ENCODE measurements around the gene PPM1H.

- no peak for TF ChIP-seq CTCF (IDR thresholded peaks at IDR 0.05; ENCODE audit: low read depth, low read length)
- no peak for TF ChIP-seq EZH2phosphoT487 (IDR thresholded peaks at IDR 0.05; ENCODE audit: low read depth)
Observed at GRCh38 chr12:62604373-62604772, 330.6 kb downstream of the PPM1H start.

Measured in OCI-LY3 (cell line).